Left lobe of liver (tissue), 2 donors: ENCODE data around the gene E4F1. TPM values are rescaled to one million over a fixed set of nuclear protein-coding genes. Genes with fewer than 3 reads are reported as not detected.
"Not testable (repeated sequence)": the region's sequence is repeated elsewhere in the genome, so short reads cannot be mapped to it uniquely, and the experiment has no call there.

Source experiments
- ATAC-seq: fragments of 200-7000 bp; cut with Tn5 transposase; one replicate; pipeline ENCODE4 v1.9.1; 2020; ENCODE audit warnings: mild to moderate bottlenecking, moderate library complexity
- DNase-seq: peaks from one replicate; pipeline ENCODE4 v3.0.0-alpha.2; 2020; ENCODE audit warnings: low spot score
- total RNA-seq: library from RNA; stranded (reverse); gene quantifications from one replicate; pipeline ENCODE4 v1.2.1, GENCODE V29; 2021
- donor health status: DM: no; HTN: no; CAD: no; lungs with moderate emphysema.
- donor health status: DM: no; HTN: yes; CAD: no.

The E4F1 gene
- total RNA-seq, 1 donor from 2014 or later: 12.7 TPM

DNA sequence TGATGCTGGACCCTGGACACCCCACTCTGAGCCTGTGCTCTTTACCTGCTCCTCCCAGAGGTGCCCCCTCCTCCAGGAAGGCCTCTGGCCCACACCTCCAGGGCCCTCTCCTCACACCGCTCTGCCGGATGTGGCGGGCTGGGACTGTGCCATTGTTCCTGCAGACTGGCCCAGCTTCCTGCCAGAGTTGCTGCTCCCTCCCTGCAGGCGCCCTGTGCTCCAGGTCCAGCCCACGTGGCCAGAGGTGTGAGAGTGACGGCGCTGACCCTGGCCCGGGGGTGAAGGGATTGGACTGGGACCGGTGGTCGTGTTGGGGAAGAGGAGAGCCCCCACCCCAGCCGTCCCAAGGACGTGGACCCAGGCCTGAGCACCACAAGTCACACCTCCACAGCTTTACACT, 5.7 kb downstream of the E4F1 start:
- no peak for ATAC-seq

DNA sequence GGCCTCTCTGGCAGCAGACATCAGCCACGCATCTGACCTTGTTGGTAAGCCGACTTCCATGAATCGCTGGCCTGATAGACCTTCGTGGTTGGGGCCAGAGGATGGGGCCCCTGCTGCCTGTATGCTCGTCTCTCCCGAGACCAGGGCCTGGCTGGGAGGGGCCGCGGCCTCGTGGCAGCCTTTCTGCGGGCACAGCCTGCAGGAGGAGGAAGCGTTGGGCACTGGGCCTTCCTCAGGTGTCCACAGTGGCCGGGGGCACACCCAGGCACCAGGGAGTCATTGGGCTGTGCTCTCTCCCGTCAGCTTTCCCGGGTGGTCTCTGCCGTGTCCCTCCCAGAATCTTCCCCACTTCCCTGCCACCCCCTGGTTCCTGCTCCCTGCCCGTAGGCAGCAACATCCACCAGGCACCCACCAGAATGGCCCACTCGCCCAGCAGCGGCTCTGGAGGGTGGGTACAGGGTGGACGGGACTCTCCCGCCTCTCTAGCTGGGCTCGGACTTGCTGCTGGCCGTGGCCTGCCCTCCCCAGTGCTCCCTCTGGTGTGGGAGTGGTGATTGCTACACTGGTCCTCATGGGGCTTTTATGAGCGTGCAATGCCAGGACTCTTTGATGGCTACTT, 6.3 kb downstream of the E4F1 start:
- no peak for DNase-seq
- no peak for ATAC-seq

More for the DNA sequence above, 5.7 kb downstream of the E4F1 start:
- no peak for DNase-seq

DNA sequence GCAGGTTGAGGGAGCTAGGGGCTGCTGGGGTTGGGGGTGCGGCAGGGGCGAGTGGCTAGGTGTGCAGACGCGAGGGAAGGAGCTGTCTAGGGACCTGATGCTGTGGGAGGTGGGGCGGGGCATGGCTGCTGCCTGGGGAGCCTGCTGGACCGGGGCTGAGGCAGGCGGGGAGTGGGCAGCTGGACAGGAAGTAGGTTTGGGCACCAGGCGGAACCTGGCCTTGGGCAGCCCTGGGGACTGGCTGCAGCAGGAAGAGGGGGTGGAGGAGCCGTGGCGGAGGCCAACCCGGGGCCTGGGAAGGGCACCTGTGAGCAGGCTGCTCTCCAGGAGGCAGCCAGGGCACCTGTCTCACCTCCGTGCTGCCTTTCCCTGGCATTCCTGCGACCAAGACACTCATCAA, 7.0 kb downstream of the E4F1 start:
- no peak for ATAC-seq
- no peak for DNase-seq

DNA sequence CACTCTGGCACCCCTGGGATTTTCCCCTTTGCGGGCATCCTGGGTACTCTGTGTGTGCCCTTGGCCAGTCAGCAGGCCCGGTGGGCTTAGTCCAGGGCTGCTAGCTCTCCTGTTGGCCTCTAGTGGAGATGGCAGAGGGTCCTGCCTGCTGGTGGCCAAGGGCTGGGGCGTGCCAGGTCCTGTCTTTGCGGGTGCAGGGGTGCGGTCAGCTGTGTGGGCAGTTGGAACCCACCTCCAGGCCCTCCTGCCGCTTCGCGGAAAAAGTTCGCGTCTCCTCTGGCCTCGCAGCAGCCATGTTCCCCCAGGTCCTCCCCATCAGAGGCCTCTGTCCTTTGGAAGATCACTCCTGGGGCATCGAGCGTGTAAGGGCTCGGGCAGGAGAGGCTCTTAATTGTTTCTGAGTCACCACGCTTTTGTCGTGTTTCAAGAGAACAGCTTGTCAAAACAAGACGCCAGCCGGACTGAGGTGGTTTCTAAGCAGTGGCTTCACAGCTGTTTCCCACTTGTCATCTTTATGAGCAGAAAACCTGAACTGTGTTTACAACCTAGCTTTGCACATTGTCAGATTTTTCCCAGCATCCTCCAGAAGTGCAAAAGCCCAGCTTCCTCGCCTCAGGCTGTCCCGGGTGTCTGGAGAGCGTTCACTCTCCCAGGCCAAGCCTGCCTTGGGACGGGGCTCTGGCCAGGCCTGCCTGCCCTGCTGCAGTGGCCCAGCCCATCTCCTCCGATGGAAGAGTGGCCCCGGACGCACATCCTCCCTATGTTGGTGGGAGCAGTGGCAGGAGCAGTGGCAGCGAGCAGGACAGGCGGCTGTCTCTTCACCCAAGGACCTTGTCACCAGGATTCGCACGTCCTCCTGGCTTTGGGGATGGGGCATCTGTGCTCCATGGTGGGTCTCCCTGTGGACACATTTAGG, 7.9 kb downstream of the E4F1 start:
- DNase-seq (no peak), ATAC-seq (no peak)

DNA sequence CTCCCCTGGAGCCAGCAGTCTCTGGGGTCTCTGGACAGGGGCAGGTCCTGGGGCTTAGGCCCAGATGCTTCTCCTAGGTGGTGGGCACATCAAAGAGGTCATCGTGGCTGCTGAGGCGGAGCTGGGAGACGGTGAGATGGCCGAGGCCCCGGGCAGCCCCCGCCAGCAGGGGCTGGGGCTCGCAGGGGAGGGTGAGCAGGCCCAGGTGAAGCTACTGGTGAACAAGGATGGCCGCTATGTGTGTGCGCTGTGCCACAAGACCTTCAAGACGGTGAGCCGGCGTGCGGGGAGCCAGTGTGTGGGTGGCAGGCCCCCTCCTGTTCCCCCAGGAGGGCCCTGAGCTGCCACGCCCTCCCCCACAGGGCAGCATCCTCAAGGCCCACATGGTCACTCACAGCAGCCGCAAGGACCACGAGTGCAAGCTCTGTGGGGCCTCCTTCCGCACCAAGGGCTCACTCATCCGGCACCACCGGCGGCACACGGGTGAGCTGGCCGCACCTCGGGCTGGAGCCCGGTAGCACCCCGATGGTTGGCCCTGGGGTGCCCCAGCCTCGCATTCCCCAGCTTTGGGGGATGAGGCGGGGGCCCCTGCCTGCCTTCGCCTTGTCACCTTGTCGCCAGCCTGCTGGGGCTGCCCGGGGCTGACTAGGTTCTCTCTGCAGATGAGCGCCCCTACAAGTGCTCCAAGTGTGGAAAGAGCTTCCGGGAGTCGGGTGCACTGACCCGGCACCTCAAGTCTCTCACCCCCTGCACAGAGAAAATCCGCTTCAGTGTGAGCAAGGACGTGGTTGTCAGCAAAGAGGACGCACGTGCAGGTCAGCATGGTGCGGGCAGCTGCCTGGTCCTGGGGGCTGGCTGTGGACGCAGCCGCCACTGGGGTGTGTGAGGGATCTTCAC, 9.0 kb downstream of the E4F1 start:
- ATAC-seq (no peak), DNase-seq (no peak)

DNA sequence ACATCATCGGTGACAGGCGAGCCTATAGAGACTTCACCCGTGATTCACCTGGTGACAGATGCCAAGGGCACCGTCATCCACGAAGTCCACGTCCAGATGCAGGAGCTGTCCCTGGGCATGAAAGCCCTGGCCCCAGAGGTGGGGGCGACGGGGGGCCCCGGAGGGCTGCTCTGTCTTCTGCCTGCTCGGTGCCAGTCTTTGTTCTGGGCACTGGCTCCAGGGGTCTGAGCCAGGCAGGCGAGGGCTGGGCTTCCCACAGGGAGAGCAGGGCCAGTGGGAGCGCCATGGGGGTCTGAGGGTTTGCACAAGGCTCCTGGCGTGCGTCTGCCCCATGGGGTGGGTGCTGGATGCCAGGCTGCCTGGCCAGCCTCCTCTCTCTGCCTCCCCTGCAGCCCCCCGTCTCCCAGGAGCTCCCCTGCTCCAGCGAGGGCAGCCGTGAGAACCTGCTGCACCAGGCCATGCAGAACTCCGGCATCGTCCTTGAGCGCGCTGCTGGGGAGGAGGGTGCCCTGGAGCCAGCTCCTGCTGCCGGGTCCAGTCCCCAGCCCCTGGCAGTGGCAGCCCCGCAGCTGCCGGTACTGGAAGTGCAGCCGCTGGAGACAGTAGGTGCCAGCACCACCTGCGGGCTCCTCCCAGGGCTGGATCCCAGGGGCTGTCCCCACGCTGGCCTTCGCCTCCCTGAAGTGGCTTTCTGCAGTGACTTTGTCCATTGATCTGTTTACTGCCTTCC, 9.8 kb downstream of the E4F1 start:
- ATAC-seq (no peak), DNase-seq (no peak)

DNA sequence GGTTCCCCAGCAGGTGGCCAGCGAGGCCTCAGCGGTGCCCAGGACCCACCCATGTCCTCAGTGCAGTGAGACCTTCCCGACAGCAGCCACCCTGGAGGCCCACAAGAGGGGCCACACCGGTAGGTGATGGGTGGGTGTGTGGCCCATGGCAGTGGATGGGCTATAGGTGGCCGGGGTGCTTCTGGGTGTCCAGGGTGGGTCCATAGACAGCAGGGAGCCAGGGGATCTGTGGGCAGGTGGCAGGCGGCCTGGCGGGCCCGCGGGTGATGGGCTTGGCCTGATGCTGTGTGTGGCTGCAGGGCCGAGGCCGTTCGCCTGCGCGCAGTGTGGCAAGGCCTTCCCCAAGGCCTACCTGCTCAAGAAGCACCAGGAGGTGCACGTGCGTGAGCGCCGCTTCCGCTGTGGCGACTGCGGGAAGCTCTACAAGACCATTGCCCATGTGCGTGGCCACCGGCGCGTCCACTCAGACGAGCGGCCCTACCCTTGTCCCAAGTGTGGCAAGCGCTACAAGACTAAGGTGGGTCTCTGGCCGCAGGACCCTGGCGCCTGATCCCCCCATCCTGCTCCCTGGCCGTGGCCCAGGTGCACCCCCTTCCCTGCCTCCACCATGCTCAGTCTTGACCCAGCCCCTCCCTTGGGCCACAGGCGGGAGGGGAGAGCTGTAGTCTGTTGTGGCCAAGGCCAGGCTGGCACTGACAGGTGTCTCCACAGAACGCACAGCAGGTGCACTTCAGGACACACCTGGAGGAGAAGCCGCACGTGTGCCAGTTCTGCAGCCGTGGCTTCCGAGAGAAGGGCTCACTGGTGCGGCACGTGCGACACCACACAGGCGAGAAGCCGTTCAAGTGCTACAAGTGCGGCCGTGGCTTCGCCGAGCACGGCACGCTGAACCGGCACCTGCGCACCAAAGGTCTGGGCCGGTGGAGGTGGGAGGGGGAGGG, 10.8 kb downstream of the E4F1 start:
- DNase-seq (no peak), ATAC-seq (no peak)

DNA sequence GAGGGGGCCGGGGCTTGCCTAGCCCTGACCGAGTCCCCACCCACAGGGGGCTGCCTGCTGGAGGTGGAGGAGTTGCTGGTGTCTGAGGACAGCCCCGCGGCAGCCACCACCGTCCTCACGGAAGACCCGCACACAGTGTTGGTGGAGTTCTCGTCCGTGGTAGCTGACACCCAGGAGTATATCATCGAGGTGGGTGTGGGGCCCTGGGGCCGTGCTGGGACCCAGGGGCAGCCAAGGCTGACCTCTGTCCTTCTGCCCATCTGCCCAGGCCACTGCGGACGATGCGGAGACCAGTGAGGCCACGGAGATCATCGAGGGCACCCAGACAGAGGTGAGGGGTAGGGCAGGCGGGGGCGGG, 11.4 kb downstream of the E4F1 start:
- no peak for ATAC-seq
- DNase-seq: no peak

DNA sequence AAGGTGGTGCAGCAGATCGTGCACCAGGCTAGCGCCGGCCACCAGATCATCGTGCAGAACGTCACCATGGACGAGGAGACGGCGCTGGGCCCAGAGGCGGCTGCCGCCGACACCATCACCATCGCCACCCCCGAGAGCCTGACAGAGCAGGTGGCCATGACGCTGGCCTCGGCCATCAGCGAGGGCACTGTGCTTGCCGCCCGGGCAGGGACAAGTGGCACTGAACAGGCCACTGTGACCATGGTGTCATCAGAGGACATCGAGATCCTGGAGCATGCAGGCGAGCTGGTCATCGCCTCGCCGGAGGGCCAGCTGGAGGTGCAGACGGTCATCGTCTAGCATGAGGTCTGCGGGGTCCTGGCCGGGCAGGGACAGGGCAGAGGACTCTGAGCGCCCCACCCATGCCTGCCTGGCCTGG, 11.9 kb downstream of the E4F1 start:
- DNase-seq (no peak), ATAC-seq (no peak)

DNA sequence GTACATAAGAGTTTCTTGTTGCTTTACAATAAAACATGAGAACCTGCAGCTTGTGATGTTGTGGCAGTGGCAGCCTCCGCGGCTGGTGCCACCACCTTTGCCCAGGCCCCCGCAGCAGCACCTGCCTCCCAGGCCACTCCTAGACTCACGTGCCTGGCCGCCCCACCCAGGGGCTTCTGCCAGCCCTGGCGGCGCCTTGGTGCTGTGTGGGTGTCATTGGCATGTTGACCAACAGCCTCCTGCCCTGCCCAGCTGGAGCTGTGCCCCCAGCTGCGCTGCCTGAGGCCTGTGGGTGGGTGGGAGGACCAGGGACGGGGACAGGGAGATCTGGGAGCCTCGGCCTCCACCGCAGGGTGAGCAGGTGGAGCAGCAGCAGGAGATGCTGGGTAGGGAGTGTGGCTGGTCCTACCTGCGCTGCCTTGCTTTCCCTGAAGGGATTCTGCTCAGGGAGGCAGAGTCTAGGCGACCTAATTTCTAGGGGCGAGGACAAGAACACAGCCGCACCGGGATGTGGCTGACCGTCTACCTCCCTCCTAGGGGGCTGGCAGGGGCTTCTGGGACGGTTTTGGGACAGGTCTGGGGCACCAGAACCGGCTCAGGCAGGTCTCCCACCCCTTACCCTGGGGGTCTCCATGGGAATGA, 12.4 kb downstream of the E4F1 start:
- ATAC-seq (peak; percentile 6), DNase-seq (no peak)

DNA sequence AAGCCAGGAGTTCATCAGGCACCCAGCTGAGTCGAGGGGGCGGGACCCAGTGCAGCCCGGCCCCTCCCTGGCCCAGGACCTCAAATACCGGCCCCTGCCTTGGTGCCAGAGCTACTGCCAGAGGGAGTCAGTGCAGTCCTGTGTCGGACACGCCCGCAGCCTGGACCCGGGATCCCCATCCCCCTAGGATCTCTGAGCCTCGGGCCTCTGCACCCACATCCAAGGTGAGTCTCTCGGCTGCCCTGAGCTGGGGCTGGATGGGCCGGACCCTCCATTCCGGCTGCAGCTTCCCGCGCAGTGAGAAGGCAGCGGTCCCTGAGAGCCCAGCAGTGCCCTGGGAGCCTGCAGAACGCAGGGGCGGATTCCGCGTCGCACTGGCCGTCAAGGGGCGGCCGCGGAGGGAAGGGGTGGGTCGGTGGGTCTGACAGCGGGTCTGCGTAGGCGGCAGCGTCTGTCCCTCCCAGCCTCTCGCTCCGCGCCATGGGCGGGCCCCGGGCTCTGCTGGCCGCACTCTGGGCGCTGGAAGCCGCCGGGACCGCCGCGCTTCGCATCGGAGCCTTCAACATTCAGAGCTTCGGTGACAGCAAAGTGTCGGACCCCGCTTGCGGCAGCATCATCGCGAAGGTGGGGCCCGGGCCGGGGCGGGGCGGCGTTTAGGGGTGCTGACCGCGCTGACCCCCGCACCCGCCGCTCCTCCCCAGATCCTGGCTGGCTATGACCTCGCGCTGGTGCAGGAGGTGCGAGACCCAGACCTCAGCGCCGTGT, 13.1 kb downstream of the E4F1 start, which contains the start of gene DNASE1L2:
Gene DNASE1L2 (plus strand): TSS at position 108 of the 765 bp plus-strand sequence. CDS start 373 bp downstream, at position 481.
- DNase-seq (no peak), ATAC-seq (peak; percentile 59)

DNA sequence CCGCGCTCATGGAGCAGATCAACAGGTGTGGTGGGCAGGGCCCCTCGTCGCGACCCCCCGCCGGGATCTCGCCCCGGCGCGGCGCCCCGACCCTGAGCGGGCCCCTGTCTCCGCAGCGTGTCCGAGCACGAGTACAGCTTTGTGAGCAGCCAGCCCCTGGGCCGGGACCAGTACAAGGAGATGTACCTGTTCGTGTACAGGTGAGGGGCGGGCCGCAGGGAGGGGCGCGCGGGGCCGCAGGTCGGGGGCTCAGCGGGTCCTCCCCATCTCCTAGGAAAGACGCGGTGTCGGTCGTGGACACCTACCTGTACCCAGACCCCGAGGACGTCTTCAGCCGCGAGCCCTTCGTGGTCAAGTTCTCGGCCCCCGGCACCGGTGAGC, 13.7 kb downstream of the E4F1 start:
- no peak for ATAC-seq
- no peak for DNase-seq

DNA sequence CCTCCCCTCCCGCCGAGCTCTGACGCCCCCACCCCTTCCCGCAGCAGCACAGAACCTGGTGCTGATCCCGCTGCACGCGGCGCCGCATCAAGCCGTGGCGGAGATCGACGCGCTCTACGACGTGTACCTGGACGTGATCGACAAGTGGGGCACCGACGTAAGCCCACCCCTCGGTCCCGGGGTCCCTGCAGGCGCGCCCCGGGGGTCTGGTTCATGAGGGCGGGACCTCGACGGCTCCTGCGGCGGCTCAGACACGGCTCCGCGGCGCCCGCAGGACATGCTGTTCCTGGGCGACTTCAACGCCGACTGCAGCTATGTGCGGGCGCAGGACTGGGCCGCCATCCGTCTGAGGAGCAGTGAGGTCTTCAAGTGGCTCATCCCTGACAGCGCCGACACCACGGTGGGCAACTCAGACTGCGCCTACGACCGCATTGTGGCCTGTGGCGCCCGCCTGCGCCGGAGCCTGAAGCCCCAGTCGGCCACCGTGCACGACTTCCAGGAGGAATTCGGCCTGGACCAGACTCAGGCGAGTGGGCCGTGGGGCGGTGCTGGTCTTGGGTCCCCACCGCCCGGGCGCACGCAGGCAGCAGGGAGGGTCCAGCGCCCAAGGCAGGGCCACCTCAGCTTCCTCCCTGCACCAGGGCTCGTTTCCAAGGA, 14.2 kb downstream of the E4F1 start:
- DNase-seq: no peak
- peak; percentile 24 for ATAC-seq

DNA sequence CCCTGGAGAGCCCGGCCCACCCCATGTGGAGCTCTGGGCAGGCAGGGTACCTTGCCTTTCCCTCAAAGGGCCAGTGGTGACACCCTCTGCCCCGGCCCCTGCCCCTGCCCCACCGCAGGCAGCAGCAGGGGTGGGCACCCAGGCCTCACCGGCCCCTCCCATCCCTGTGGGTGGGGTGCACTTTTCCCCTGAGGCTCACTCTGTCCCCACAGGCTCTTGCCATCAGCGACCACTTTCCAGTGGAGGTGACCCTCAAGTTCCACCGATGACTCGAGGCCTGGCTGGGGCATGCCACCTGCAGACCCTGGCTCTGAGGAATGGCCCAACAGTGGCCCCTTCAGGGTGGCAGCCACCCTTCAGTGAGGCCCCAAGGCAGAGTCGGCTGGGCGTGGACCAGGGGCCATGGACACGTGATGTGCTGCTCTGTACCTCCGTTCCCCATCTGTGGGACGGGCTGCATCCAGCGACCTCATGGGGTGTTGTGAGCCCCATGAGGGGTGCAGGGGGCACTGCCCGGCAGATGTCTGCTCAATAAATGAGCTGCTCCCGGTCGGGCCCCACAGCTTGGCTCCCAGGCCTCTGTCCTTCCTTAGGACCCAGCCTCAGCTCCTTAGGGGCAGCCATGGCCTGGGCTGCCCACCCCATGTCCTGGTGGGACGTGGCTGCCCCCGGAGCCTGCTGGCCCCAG, 14.9 kb downstream of the E4F1 start:
- ATAC-seq: peak; percentile 35
- no peak for DNase-seq

DNA sequence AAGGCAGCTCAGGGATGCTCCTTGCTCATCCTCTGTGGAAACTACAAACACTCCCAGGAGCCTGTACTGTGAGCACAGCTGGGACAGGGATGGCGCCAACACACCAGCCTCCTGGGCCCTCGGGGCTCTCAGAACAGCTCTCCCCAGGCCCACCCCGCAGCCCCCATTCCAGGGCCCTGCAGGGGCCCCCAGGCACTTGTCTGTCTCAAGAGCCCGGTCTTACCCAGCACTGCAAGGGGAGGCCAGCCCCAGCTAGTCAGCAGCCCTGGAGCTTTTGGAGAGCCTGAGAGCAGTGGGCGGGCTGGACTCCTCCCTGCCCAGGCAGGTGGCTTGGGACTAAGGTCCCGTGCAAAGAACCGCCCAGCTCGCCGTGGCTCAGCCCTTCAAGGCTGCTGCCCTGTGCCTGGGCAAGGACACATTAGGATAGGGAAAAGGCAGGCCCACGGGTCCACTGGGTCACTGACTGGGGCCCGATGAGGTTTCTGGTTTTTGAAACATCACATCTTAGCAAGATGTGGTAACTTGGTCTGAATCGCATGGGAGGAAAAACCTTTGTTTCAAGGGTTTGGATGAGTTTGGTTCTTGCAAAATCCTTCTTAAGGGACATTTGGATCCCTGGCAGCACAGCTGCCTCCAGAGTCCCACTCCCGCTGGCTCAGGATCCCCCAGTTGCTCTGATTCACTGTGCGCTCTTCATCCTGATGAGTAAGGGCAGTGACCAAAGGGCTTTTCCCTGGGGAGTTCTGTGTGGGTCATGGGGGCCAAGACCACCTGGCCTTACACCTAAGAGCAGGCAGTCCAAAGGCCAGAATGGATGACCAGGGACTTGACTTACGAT, 15.7 kb downstream of the E4F1 start:
- ATAC-seq (peak; percentile 49), DNase-seq (no peak)

DNA sequence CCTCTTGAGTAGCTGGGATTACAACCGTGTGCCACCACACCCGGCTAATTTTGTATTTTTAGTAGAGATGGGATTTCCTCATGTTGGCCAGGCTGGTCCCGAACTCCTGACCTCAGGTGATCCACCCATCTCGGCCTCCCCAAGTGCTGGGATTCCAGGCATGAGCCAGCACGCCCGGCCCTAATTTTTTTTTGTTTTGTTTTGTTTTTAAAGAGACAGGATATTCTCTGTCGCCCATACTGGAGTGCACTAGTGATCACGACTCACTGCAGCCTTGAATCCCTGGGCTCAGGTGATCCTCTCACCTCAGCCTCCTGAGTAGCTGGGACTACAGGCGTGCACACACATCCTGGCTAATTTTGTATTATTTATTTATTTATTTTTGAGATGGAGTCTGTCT, 16.9 kb downstream of the E4F1 start:
- ATAC-seq, DNase-seq: not testable (repeated sequence)
